ENCODE data around the gene OPN3.

The OPN3 gene

DNA sequence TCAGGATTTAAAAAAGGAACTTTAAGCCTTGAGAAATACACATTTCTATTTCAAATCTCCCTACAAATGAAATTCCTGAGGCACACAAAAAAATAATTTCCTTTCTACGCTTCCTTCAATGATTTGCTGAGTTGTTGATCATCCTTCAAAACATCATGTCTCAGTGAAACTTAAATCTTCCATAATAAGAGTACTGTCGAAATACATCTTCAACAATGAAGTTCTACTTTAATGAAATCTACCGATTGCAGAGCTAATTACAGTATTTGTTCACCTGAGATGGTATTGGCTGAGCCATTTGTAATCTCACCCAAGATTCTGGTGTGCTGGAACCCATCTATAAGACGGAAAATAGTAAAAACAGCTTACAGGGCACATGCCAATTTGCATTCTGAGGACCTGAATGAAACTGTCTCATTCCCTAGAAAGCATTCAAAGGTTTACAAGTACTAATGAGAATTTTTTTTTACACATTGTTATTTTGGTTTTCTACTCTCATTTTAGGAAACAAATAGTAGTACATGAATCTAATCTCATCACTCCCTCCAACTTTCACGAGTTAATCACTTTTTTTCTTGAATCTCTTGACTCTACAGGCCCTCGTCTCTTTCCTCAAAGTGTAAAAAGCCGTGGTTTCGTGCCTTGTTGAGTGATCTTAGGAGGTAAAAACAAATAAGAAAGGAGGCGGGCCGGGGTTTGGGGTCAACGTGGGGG lies 1.1 kb downstream of the OPN3 start:
- DNase-seq (ENCODE audit: extremely low read depth, low read depth), result no peak
- TF ChIP-seq CTCF (IDR thresholded peaks at IDR 0.05; ENCODE audit: low read depth, low read length), result no peak

GRCh38 chr1:241638099-241638682 lies 2.0 kb downstream of the OPN3 start:
- no peak for TF ChIP-seq CTCF (IDR thresholded peaks at IDR 0.05; ENCODE audit: low read depth, low read length)
- no peak for DNase-seq (ENCODE audit: extremely low read depth, low read depth)

DNA sequence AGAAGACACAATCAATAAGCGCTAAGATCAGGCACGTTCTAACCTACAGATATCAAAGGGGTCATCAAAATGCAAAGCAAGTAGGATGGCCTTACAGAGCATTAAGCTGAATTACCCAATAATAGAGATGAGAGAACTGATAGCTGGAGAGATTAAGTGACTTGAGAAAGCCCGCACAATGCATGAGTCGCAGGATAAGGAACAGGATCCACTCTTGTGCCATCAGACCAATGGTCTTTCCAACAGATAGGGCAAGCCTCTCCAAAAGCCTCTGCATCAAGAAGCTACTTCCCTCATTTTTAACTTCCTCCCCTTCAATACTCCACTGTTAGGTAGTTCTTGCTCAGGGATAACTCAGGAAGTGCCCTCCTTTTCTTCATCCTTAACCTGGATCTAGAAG lies 2.6 kb downstream of the OPN3 start:
- DNase-seq (ENCODE audit: extremely low read depth, low read depth), result no peak
- TF ChIP-seq CTCF (IDR thresholded peaks at IDR 0.05; ENCODE audit: low read depth, low read length), result no peak

DNA sequence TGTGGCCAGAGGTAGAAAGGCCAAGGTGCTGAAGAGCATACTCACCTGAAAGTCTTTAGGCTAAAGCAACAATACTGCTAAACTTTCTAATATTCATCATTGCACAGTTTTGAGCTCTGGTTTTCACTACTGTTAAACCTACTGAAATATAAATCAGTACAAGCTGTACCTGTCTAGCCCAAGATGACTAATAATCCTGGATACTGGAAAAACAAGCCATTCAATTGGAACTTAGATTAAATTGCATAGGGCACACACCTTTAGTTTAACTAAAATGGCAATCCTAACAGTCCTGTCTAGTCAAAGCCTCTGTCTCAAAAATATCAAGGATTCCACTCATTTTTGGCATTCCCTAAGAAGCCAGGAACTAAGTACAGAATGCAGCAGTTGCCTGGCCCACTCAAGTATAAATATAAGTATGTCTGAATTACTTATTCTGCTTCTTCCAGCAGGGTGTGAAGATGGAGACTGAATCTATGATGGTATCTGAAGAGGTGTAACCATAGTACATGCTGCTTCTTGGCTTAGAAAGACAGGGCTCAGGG lies 3.1 kb downstream of the OPN3 start:
- DNase-seq (ENCODE audit: extremely low read depth, low read depth), result no peak

DNA sequence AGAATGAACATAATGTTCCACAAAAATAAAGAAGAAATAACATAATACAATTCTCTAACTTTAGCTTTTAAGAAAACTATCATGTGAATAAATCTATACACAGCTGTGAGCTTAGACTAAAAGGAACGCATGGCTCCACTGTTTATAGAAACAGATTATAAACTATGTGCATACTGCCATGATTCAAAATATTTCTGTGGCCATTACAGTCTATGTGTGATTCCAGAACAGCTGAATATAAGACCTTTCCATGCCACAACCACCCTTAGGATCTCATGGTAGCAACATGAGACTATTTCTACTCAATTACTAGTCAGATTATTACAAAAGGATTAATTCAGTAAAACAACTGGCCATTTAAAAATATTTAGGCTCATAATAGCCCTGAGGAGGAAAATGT lies 3.9 kb downstream of the OPN3 start:
- TF ChIP-seq CTCF (IDR thresholded peaks at IDR 0.05; ENCODE audit: low read depth, low read length), result no peak
- DNase-seq (ENCODE audit: extremely low read depth, low read depth), result no peak

More for the DNA sequence above, 3.1 kb downstream of the OPN3 start:
- no peak for TF ChIP-seq CTCF (IDR thresholded peaks at IDR 0.05; ENCODE audit: low read depth, low read length)

GRCh38 chr1:241635556-241636152 lies 4.5 kb downstream of the OPN3 start:
- no peak for TF ChIP-seq CTCF (IDR thresholded peaks at IDR 0.05; ENCODE audit: low read depth, low read length)
- no peak for DNase-seq (ENCODE audit: extremely low read depth, low read depth)

- DNase-seq (ENCODE audit: extremely low read depth, low read depth), result no peak
- TF ChIP-seq CTCF (IDR thresholded peaks at IDR 0.05; ENCODE audit: low read depth, low read length), result no peak
Observed at GRCh38 chr1:241632987-241633386, 7.2 kb downstream of the OPN3 start.

Measured in AG09319 (cell line).